PC-9 (cell line): ENCODE measurements around the gene DIPK1B. TPM values are rescaled to one million over a fixed set of nuclear protein-coding genes. Genes with fewer than 3 reads are reported as not detected.

Source experiments
- BruUV-seq: library from RNA; stranded (reverse); fragments of 400-500 nt; replicated peaks from 2 replicates; lab custom pipeline; 2021; lab: Mats Ljungman, UMichigan
- CTCF ChIA-PET: fragments of 300-600 bp; sonication (Branson Sonifier 250); formaldehyde crosslinking; loops from one replicate; lab custom pipeline; 2022; ENCODE audit warnings: antibody characterized with exemption; lab: Charles Lee
- POLR2A ChIA-PET: fragments of 300-600 bp; sonication (Branson Sonifier 250); formaldehyde crosslinking; loops from one replicate; lab custom pipeline; 2022; ENCODE audit warnings: antibody characterized with exemption; ENCODE audit not compliant: unreplicated experiment; lab: Charles Lee
- DNase-seq, 2 experiments: peaks; one replicate each; pipeline versions ENCODE4 v3.0.0 to v3.0.0-alpha.2; 2015 to 2022; ENCODE audit warnings: mixed read lengths in 1 of 2
- H2AFZ ChIP-seq: fragments of 200-600 bp; sonication (generic); 2 replicates; pipeline ENCODE4 v1.8.1; 2017; ENCODE audit warnings: antibody characterized with exemption
- H3F3A ChIP-seq: fragments of 200-600 bp; sonication (generic); 2 replicates; pipeline ENCODE4 v1.8.1; 2017; ENCODE audit warnings: antibody characterized with exemption, mild to moderate bottlenecking, low read depth; ENCODE audit not compliant: insufficient read depth
- H3K27ac ChIP-seq: fragments of 200-600 bp; sonication (generic); 2 replicates; pipeline ENCODE4 v1.6.1; 2016; ENCODE audit warnings: mixed run types
- H3K27me3 ChIP-seq: fragments of 200-600 bp; sonication (generic); 2 replicates; pipeline ENCODE4 v1.6.1; 2016; ENCODE audit warnings: low read depth, mixed run types; ENCODE audit not compliant: insufficient read depth
- H3K36me3 ChIP-seq: fragments of 200-600 bp; sonication (generic); 2 replicates; pipeline ENCODE4 v1.6.1; 2016; ENCODE audit warnings: low read depth, mixed run types
- H3K4me1 ChIP-seq: fragments of 200-600 bp; sonication (generic); replicated peaks from 2 replicates; pipeline ENCODE4 v1.6.1; 2016; ENCODE audit warnings: mixed run types; ENCODE audit not compliant: insufficient read depth
- H3K4me2 ChIP-seq: fragments of 200-600 bp; sonication (generic); 2 replicates; pipeline ENCODE4 v1.6.1; 2017; ENCODE audit warnings: mixed run types
- H3K4me3 ChIP-seq: fragments of 200-600 bp; sonication (generic); 2 replicates; pipeline ENCODE4 v1.6.1; 2016; ENCODE audit warnings: mixed run types
- H3K79me2 ChIP-seq: fragments of 200-600 bp; sonication (generic); 2 replicates; pipeline ENCODE4 v1.6.1; 2017; ENCODE audit warnings: low read depth, mixed run types
- H3K9me2 ChIP-seq: fragments of 200-600 bp; sonication (generic); 2 replicates; pipeline ENCODE4 v1.8.1; 2017; ENCODE audit warnings: mild to moderate bottlenecking; ENCODE audit not compliant: insufficient read depth
- H3K9me3 ChIP-seq: fragments of 200-600 bp; sonication (generic); 2 replicates; pipeline ENCODE4 v1.8.1; 2016; ENCODE audit warnings: low read depth; ENCODE audit not compliant: insufficient read depth
- H4K20me1 ChIP-seq: fragments of 200-600 bp; sonication (generic); 2 replicates; pipeline ENCODE4 v1.8.1; 2017; ENCODE audit not compliant: insufficient read depth
- CTCF ChIP-seq: fragments of 200-600 bp; sonication (generic); conservative IDR thresholded peaks from 2 replicates; pipeline ENCODE4 v1.6.1; 2017; ENCODE audit warnings: mixed run types, antibody characterized with exemption, mild to moderate bottlenecking, moderate library complexity
- EZH2 ChIP-seq: fragments of 200-600 bp; sonication (generic); IDR thresholded peaks from 2 replicates; pipeline ENCODE4 v1.8.0; 2017; ENCODE audit warnings: antibody characterized with exemption, low read depth
- intact Hi-C: fragments of 100-400 bp; cut with micrococcal nuclease; formaldehyde crosslinking; loops from one replicate; pipeline ENCODE4 v1.10.0; 2022; ENCODE audit not compliant: unreplicated experiment
- total RNA-seq: library from RNA; stranded (reverse); gene quantifications from 2 replicates; pipeline ENCODE4 v1.2.3, GENCODE V29; 2021

The DIPK1B gene
- total RNA-seq, 1 experiment from 2014 or later: 19.0 TPM

- CTCF ChIA-PET: no interaction called here
Measured at GRCh38 chr9:136748201-136748600, 35.8 kb downstream of the DIPK1B start, which contains the start of gene LCN6. TSS of gene LCN6 (minus strand) at chr9:136748525. CDS start at chr9:136748483, 42 bp downstream.

GRCh38 chr9:136748666-136749611 is 36.6 kb downstream of the DIPK1B start:
- H4K20me1 ChIP-seq: no peaks in the 10 kb centered on the region
- H3K27me3 ChIP-seq: peaks cover 72% of the 10 kb centered on the region
- BruUV-seq: no TSS peak
- no peak overlapping the region for H2AFZ ChIP-seq
- intact Hi-C loops: no loop called here
- no peak overlapping the region for H3K4me3 ChIP-seq
- H3K36me3 ChIP-seq: no peaks in the 10 kb centered on the region
- H3K4me1 ChIP-seq: no peaks in the 10 kb centered on the region
- no peak overlapping the region for H3K27ac ChIP-seq
- no peaks in the 10 kb centered on the region for H3F3A ChIP-seq
- no peak for TF ChIP-seq EZH2
- TF ChIP-seq CTCF: no peak
- no peaks in the 10 kb centered on the region for H3K9me2 ChIP-seq
- H3K4me2 ChIP-seq: no peak overlapping the region
- ChIA-PET CTCF (no interaction called here), POLR2A (no interaction called here)
- H3K9me3 ChIP-seq: peaks cover 12% of the 10 kb centered on the region; the same call in 1 of the 2 replicates
- H3K79me2 ChIP-seq: no peaks in the 10 kb centered on the region
- DNase-seq: no peak

More at GRCh38 chr9:136748201-136748600, 35.8 kb downstream of the DIPK1B start, which contains the start of gene LCN6:
- no peak within 1 kb of the TSS for H3K27ac ChIP-seq
- peaks cover 72% of the 10 kb centered on the region for H3K27me3 ChIP-seq
- DNase-seq: no peak
- BruUV-seq: no TSS peak
- H3K9me3 ChIP-seq: peaks cover 12% of the 10 kb centered on the region; the same call in 1 of the 2 replicates
- no peaks in the 10 kb centered on the region for H3F3A ChIP-seq
- H3K79me2 ChIP-seq: no peaks in the 10 kb centered on the region
- TF ChIP-seq CTCF: no peak
- H3K4me1 ChIP-seq: no peaks in the 10 kb centered on the region
- no peak within 1 kb of the TSS for H3K4me3 ChIP-seq
- no peak within 1 kb of the TSS for H3K4me2 ChIP-seq
- H2AFZ ChIP-seq: no peak within 1 kb of the TSS
- H4K20me1 ChIP-seq: no peaks in the 10 kb centered on the region
- no peaks in the 10 kb centered on the region for H3K36me3 ChIP-seq
- POLR2A ChIA-PET: no interaction called here
- intact Hi-C loops: no loop called here
- no peaks in the 10 kb centered on the region for H3K9me2 ChIP-seq

- no peaks in the 10 kb centered on the region for H3F3A ChIP-seq
- intact Hi-C loops: no loop called here
Measured at GRCh38 chr9:136750526-136750925, 38.2 kb downstream of the DIPK1B start.

More at GRCh38 chr9:136750526-136750925, 38.2 kb downstream of the DIPK1B start:
- Histone ChIP-seq H3K9me3 (peaks cover 12% of the 10 kb centered on the region; the same call in 1 of the 2 replicates), H3K36me3 (no peaks in the 10 kb centered on the region), H3K27me3 (peaks cover 69% of the 10 kb centered on the region), H3K4me1 (no peaks in the 10 kb centered on the region), H3K79me2 (no peaks in the 10 kb centered on the region), H3K9me2 (no peaks in the 10 kb centered on the region), H3K27ac (no peak overlapping the region), H3K4me2 (no peak overlapping the region), H2AFZ (no peak overlapping the region), H4K20me1 (no peaks in the 10 kb centered on the region), H3K4me3 (no peak overlapping the region)
- POLR2A ChIA-PET: no interaction called here
- CTCF ChIA-PET: no interaction called here
- TF ChIP-seq EZH2: no peak
- TF ChIP-seq CTCF: no peak
- no peak for DNase-seq
- BruUV-seq: no TSS peak
